Aorta (tissue), 5 donors: ENCODE data around the gene PSME3. TPM values are rescaled to one million over a fixed set of nuclear protein-coding genes. Genes with fewer than 3 reads are reported as not detected.
"Not testable (repeated sequence)": the region's sequence is repeated elsewhere in the genome, so short reads cannot be mapped to it uniquely, and the experiment has no call there.

ENCODE experiments used
- ATAC-seq: fragments of 200-7000 bp; cut with Tn5 transposase; one replicate; pipeline ENCODE4 v1.9.1; 2022; ENCODE audit warnings: moderate library complexity; ENCODE audit not compliant: low FRiP score
- DNase-seq, 2 donors: peaks; one replicate each; pipeline ENCODE4 v3.0.0-alpha.2; 2020
- H3K27ac ChIP-seq, 2 donors: one replicate each; pipeline ENCODE4 v1.5.1; 2013; ENCODE audit warnings: low read length in 2 of 2, mild to moderate bottlenecking in 2 of 2, moderate library complexity in 2 of 2, control low read depth in 1 of 2, inconsistent platforms in 1 of 2, low read depth in 1 of 2
- H3K27me3 ChIP-seq, 2 donors: one replicate each; pipeline ENCODE4 v1.6.1; 2013; ENCODE audit warnings: control low read depth in 1 of 2, low read length in 1 of 2, mild to moderate bottlenecking in 1 of 2, moderate library complexity in 1 of 2; ENCODE audit not compliant: insufficient read depth in 2 of 2, control insufficient read depth in 1 of 2
- H3K36me3 ChIP-seq, 2 donors: one replicate each; pipeline ENCODE4 v1.6.1; 2013; ENCODE audit warnings: control low read depth in 1 of 2, low read length in 1 of 2, mild to moderate bottlenecking in 1 of 2; ENCODE audit not compliant: insufficient read depth in 2 of 2, control insufficient read depth in 1 of 2
- H3K4me1 ChIP-seq, 2 donors: one replicate each; pipeline ENCODE4 v1.6.1; 2013; ENCODE audit warnings: low read length in 2 of 2, control low read depth in 1 of 2, mild to moderate bottlenecking in 1 of 2, moderate library complexity in 1 of 2; ENCODE audit not compliant: insufficient read depth in 2 of 2, control insufficient read depth in 1 of 2
- H3K4me3 ChIP-seq, 2 donors: one replicate each; pipeline ENCODE4 v1.5.1; 2013; ENCODE audit warnings: low read length in 2 of 2, control low read depth in 1 of 2, mild to moderate bottlenecking in 1 of 2
- H3K9me3 ChIP-seq: one replicate; pipeline ENCODE4 v1.6.1; 2013; ENCODE audit warnings: mild to moderate bottlenecking, low read length; ENCODE audit not compliant: control insufficient read depth
- WGBS, 2 donors: extraction: QIAGEN DNeasy Blood & Tissue Kit; methylation state at CpG; one replicate each; pipeline ENCODE4 v1.1.7; 2013; 5-methylcytosine and 5-hydroxymethylcytosine counted together
- intact Hi-C, 2 donors: fragments of 100-400 bp; cut with DNase I; formaldehyde crosslinking; loops; one replicate each; pipeline versions ENCODE4 v1.14.2 to v1.15.0; 2022
- polyA plus RNA-seq, 2 donors: library from polyadenylated mRNA; stranded (reverse); fragments of 200-250 nt; gene quantifications; one replicate each; pipeline ENCODE4 v1.2.3, GENCODE V29; 2013
- total RNA-seq, 2 donors: library from RNA; stranded (reverse); fragmentation: NEBNext Ultra II Directional; extraction: Animal tissue kit (Norgen Biotek cat#: 25700); gene quantifications; one replicate each; pipeline ENCODE4 v1.2.1, GENCODE V29; 2021
- donor health status: healthy with polysubstance abuse.
- donor health status: Bipolar disorder and iron deficiency.
- donor health status: DM: no; HTN: no; CAD: no.
- donor health status: DM: no; HTN: no; CAD: no.
- donor health status: DM: yes; HTN: yes; CAD: no.

PSME3 gene
- total and polyA plus RNA-seq, 4 donors, result 41.1 to 69.8 (median 58.1) TPM

- DNase-seq, H3K36me3 ChIP-seq, H3K9me3 ChIP-seq, H3K27me3 ChIP-seq, H3K4me1 ChIP-seq: not testable (repeated sequence)
- intact Hi-C loops, result loop anchor here in 1 of 2 donors (2.0 kb wide), 1 partner anchor 43 kb away; no protein-coding TSS in a partner anchor
- ATAC-seq, result peak; percentile 27
- 42 to 49% methylated on average over 15 to 25 of the region's 28 CpGs for WGBS, 2 donors
- peak overlapping the region; percentile 80 to 94 for H3K27ac ChIP-seq
- peak overlapping the region; percentile 85 to 92 for H3K4me3 ChIP-seq
Measured at GRCh38 chr17:42851371-42852240, 18.4 kb downstream of the PSME3 start.

DNA sequence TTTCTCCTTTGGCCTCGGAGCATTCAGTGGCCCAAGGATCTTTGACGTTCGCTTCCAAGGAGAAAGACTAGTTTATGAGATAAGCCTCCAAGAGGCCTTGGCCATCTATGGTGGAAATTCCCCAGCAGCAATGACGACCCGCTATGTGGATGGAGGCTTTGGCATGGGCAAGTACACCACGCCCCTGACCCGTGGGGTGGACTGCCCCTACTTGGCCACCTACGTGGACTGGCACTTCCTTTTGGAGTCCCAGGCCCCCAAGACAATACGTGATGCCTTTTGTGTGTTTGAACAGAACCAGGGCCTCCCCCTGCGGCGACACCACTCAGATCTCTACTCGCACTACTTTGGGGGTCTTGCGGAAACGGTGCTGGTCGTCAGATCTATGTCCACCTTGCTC lies 19.2 kb downstream of the PSME3 start:
- H3K4me1 ChIP-seq, result no peaks in the 10 kb centered on the region
- DNase-seq, result no peak
- peak overlapping the region; percentile 66 to 94 for H3K27ac ChIP-seq
- no peaks in the 10 kb centered on the region for H3K27me3 ChIP-seq
- ATAC-seq, result no peak
- H3K4me3 ChIP-seq, result peak overlapping the region; percentile 84 to 85
- no peaks in the 10 kb centered on the region for H3K36me3 ChIP-seq
- no peaks in the 10 kb centered on the region for H3K9me3 ChIP-seq
- 36 to 45% methylated on average over 15 of the region's 15 CpGs for WGBS, 2 donors
- intact Hi-C loops, result loop anchor here in 1 of 2 donors (2.0 kb wide), 1 partner anchor 42 kb away; no protein-coding TSS in a partner anchor

DNA sequence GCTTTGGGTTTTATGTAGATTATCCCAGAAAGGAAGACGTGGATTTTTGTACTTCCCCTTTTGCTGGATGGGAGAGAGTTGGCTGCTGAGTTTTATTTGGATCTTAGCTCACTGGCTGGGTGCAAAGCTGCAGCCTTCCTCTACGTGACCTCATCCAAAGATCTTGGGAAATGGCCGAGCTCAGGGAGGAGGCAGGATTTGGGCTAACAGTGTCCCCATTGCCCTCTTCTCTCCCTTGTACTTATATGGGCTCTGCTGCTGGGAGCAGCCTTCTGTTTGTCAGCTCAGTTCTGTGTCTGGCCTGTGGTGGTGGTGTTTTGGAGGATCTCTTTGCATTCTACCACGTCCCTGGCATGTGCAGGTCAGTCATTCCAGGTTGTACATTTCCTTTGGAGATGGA lies 19.8 kb downstream of the PSME3 start:
- Histone ChIP-seq H3K4me1 (no peaks in the 10 kb centered on the region), H3K9me3 (no peaks in the 10 kb centered on the region), H3K4me3 (peak overlapping the region; percentile 84 to 85), H3K27ac (peak overlapping the region; percentile 75 to 94), H3K36me3 (no peaks in the 10 kb centered on the region), H3K27me3 (no peaks in the 10 kb centered on the region)
- intact Hi-C loops, result loop anchor here in 1 of 2 donors (2.0 kb wide), 1 partner anchor 42 kb away; no protein-coding TSS in a partner anchor
- ATAC-seq, result peak; percentile 72
- WGBS, 2 donors, result 4 to 6% methylated on average over 4 of the region's 4 CpGs
- DNase-seq, result peak in 1 of 2 donors; percentile 64

GRCh38 chr17:42853597-42853967 lies 20.4 kb downstream of the PSME3 start:
- intact Hi-C loops, result loop anchor here in 1 of 2 donors (2.0 kb wide), 1 partner anchor 41 kb away; no protein-coding TSS in a partner anchor

DNA sequence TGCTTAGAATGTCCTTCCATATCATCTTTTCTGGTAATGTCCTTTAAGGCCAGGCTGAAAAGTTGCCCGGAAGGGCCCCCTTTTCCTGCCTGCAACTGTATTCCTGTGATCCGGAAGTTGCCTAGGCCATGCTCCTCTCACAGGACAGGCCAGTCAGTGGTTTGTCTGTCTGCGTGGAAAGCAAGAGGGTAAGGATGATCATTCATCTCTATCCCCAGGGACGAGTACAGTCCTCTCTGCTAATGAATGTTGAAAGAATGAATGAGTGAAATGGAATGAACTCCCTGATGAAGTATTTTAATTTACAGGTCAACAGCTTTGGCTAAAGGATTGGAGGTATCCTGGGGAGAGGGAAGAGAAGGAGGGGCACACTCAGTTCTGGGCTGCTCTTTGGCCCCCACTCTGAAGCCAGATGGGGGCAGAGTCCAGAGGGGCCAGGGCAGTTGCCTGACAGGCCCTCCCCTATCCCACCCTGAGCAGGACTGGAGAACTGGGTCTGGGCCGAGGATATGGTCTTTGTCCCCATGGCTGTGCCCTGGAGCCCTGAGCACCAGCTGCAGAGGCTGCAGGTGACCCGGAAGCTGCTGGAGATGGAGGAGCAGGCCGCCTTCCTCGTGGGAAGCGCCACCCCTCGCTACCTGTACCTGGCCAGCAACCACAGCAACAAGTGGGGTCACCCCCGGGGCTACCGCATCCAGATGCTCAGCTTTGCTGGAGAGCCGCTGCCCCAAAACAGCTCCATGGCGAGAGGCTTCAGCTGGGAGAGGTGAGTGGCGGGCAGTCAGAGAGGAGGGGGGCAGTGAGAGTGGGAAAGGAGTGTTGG lies 21.0 kb downstream of the PSME3 start:
- peak overlapping the region in 1 of 2 donors; percentile 75 for H3K27ac ChIP-seq
- H3K27me3 ChIP-seq, result no peaks in the 10 kb centered on the region
- DNase-seq (peak in 1 of 2 donors; percentile 46), ATAC-seq (no peak)
- peak overlapping the region; percentile 72 to 84 for H3K4me3 ChIP-seq
- no peaks in the 10 kb centered on the region for H3K9me3 ChIP-seq
- intact Hi-C loops, result loop anchor here in 1 of 2 donors (2.0 kb wide), 1 partner anchor 41 kb away; no protein-coding TSS in a partner anchor
- H3K36me3 ChIP-seq, result no peaks in the 10 kb centered on the region
- 60 to 64% methylated on average over 15 of the region's 15 CpGs for WGBS, 2 donors
- H3K4me1 ChIP-seq, result no peaks in the 10 kb centered on the region

More at GRCh38 chr17:42853597-42853967, 20.4 kb downstream of the PSME3 start:
- Histone ChIP-seq H3K4me1 (no peaks in the 10 kb centered on the region), H3K36me3 (no peaks in the 10 kb centered on the region), H3K27ac (peak overlapping the region; percentile 23 to 75), H3K9me3 (no peaks in the 10 kb centered on the region), H3K27me3 (no peaks in the 10 kb centered on the region), H3K4me3 (peak overlapping the region; percentile 72 to 84)
- DNase-seq (no peak), ATAC-seq (no peak)
- 10 to 14% methylated on average over 5 of the region's 5 CpGs for WGBS, 2 donors

- no peak overlapping the region for H3K4me3 ChIP-seq
- no peaks in the 10 kb centered on the region for H3K4me1 ChIP-seq
- ATAC-seq, result no peak
Measured at GRCh38 chr17:42855048-42855596, 21.9 kb downstream of the PSME3 start.

GRCh38 chr17:42856093-42856492 lies 22.9 kb downstream of the PSME3 start:
- not testable (repeated sequence) for ATAC-seq
- DNase-seq, result peak in 1 of 2 donors; percentile 25
- WGBS, 2 donors, result 66 to 71% methylated on average over 5 to 8 of the region's 8 CpGs

More at GRCh38 chr17:42855048-42855596, 21.9 kb downstream of the PSME3 start:
- intact Hi-C loops, result no loop called here
- Histone ChIP-seq H3K27ac (peak overlapping the region in 1 of 2 donors; percentile 38), H3K36me3 (no peaks in the 10 kb centered on the region), H3K9me3 (no peaks in the 10 kb centered on the region), H3K27me3 (no peaks in the 10 kb centered on the region)
- peak in 1 of 2 donors; percentile 56 for DNase-seq
- 48 to 58% methylated on average over 8 of the region's 8 CpGs for WGBS, 2 donors

GRCh38 chr17:42856516-42856915 lies 23.3 kb downstream of the PSME3 start:
- H3K27me3 ChIP-seq, H3K27ac ChIP-seq, H3K9me3 ChIP-seq, intact Hi-C loops, ATAC-seq, H3K36me3 ChIP-seq, H3K4me1 ChIP-seq, H3K4me3 ChIP-seq: not testable (repeated sequence)
- WGBS, 2 donors, result 18 to 26% methylated on average over 5 to 6 of the region's 8 CpGs
- peak in 1 of 2 donors; percentile 55 for DNase-seq

More at GRCh38 chr17:42856093-42856492, 22.9 kb downstream of the PSME3 start:
- H3K4me3 ChIP-seq, H3K36me3 ChIP-seq, H3K4me1 ChIP-seq, H3K27me3 ChIP-seq, intact Hi-C loops, H3K9me3 ChIP-seq: not testable (repeated sequence)
- H3K27ac ChIP-seq, result peak overlapping the region in 1 of 2 donors; percentile 20
